ENCODE results near the gene EFEMP1.

EFEMP1 gene

GRCh38 chr2:55862673-55863390, 60.8 kb downstream of the EFEMP1 start:
- no peak overlapping the region for H3K4me3 ChIP-seq (replicated peaks; ENCODE audit: low read depth, low read length)
- no peak for TF ChIP-seq CTCF (IDR thresholded peaks at IDR 0.05; ENCODE audit: low read length, missing control alignments)
- peak; percentile 100 for DNase-seq (ENCODE audit: low read depth)

GRCh38 chr2:55862246-55862645, 61.3 kb downstream of the EFEMP1 start:
- no peak for TF ChIP-seq CTCF (IDR thresholded peaks at IDR 0.05; ENCODE audit: low read length, missing control alignments)
- DNase-seq (ENCODE audit: low read depth), result peak; percentile 100
- H3K4me3 ChIP-seq (replicated peaks; ENCODE audit: low read depth, low read length), result no peak overlapping the region

GRCh38 chr2:55861733-55862132, 61.8 kb downstream of the EFEMP1 start:
- peak; percentile 75 for DNase-seq (ENCODE audit: low read depth)
- no peak for TF ChIP-seq CTCF (IDR thresholded peaks at IDR 0.05; ENCODE audit: low read length, missing control alignments)
- H3K4me3 ChIP-seq (replicated peaks; ENCODE audit: low read depth, low read length), result no peak overlapping the region

GRCh38 chr2:55860832-55861231, 62.8 kb downstream of the EFEMP1 start:
- no peak overlapping the region for H3K4me3 ChIP-seq (replicated peaks; ENCODE audit: low read depth, low read length)
- TF ChIP-seq CTCF (IDR thresholded peaks at IDR 0.05; ENCODE audit: low read length, missing control alignments), result no peak
- no peak for DNase-seq (ENCODE audit: low read depth)

- no peak for DNase-seq (ENCODE audit: low read depth)
- H3K4me3 ChIP-seq (replicated peaks; ENCODE audit: low read depth, low read length), result no peak overlapping the region
- no peak for TF ChIP-seq CTCF (IDR thresholded peaks at IDR 0.05; ENCODE audit: low read length, missing control alignments)
Observed at GRCh38 chr2:55859875-55860274, 63.7 kb downstream of the EFEMP1 start.

GRCh38 chr2:55857766-55858165, 65.8 kb downstream of the EFEMP1 start:
- no peak overlapping the region for H3K4me3 ChIP-seq (replicated peaks; ENCODE audit: low read depth, low read length)
- no peak for TF ChIP-seq CTCF (IDR thresholded peaks at IDR 0.05; ENCODE audit: low read length, missing control alignments)
- no peak for DNase-seq (ENCODE audit: low read depth)

- TF ChIP-seq CTCF (IDR thresholded peaks at IDR 0.05; ENCODE audit: low read length, missing control alignments), result no peak
- no peak for DNase-seq (ENCODE audit: low read depth)
- no peak overlapping the region for H3K4me3 ChIP-seq (replicated peaks; ENCODE audit: low read depth, low read length)
Observed at GRCh38 chr2:55856936-55857335, 66.6 kb downstream of the EFEMP1 start.
